Adrenal gland (tissue), 5 donors: ENCODE measurements around the gene RWDD1.

Source experiments
- POLR2A ChIP-seq, 2 donors: fragments of 450-650 bp; IDR thresholded peaks; one replicate each; pipeline ENCODE4 v1.6.1; 2017; ENCODE audit warnings: antibody characterized with exemption in 2 of 2, mild to moderate bottlenecking in 2 of 2, moderate library complexity in 1 of 2
- TF ChIP-seq, protein P1 (sequence below), 6 experiments: fragments of 450-650 bp in 4 of 6; fragments of 200-600 bp in 2 of 6; sonication (generic) in 1 of 6; IDR thresholded peaks; 1 replicate in 5 of 6; 2 replicates in 1 of 6; pipeline versions ENCODE4 v1.5.1 to v1.8.0; 2016 to 2021; ENCODE audit warnings: antibody characterized with exemption in 6 of 6, mild to moderate bottlenecking in 2 of 6, moderate library complexity in 1 of 6
- donor health status: DM: no; HTN: no; CAD: no.

GRCh38 chr6:116605935-116606334 is 34.6 kb downstream of the RWDD1 start:
- TF ChIP-seq, protein P1, sequence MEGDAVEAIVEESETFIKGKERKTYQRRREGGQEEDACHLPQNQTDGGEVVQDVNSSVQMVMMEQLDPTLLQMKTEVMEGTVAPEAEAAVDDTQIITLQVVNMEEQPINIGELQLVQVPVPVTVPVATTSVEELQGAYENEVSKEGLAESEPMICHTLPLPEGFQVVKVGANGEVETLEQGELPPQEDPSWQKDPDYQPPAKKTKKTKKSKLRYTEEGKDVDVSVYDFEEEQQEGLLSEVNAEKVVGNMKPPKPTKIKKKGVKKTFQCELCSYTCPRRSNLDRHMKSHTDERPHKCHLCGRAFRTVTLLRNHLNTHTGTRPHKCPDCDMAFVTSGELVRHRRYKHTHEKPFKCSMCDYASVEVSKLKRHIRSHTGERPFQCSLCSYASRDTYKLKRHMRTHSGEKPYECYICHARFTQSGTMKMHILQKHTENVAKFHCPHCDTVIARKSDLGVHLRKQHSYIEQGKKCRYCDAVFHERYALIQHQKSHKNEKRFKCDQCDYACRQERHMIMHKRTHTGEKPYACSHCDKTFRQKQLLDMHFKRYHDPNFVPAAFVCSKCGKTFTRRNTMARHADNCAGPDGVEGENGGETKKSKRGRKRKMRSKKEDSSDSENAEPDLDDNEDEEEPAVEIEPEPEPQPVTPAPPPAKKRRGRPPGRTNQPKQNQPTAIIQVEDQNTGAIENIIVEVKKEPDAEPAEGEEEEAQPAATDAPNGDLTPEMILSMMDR (IDR thresholded peaks at IDR 0.05) = no peak
- TF ChIP-seq POLR2A (IDR thresholded peaks at IDR 0.05) = no peak
